K562 (cell line): ENCODE measurements around the gene SMCO4. TPM values are rescaled to one million over a fixed set of nuclear protein-coding genes. Genes with fewer than 3 reads are reported as not detected.
A peak's percentile ranks its signal among the peaks of the same experiment; 100 is the strongest.

ENCODE experiments used
- ATAC-seq: fragments of 200-7000 bp; cut with Tn5 transposase; 3 replicates; pipeline ENCODE4 v1.9.1; 2020; ENCODE audit warnings: moderate library complexity
- BruUV-seq: library from RNA; stranded (reverse); fragments of 400-500 nt; replicated peaks from 2 replicates; lab custom pipeline; 2021; lab: Mats Ljungman, UMichigan
- CTCF ChIA-PET: fragments of 300-600 bp; formaldehyde crosslinking; extraction: SDS; loops from one replicate; lab custom pipeline; 2021; ENCODE audit warnings: low intra/inter-chr PET ratio; lab: Yijun Ruan, JAX
- POLR2A ChIA-PET: fragments of 300-600, 350-650 bp; sonication (Branson Sonifier 250); formaldehyde crosslinking; extraction: SDS; loops from one replicate; lab custom pipeline; 2021; ENCODE audit warnings: antibody characterized with exemption, inconsistent platforms; lab: Yijun Ruan, JAX
- DNase-seq, 4 experiments: peaks; one replicate each; pipeline versions ENCODE4 v3.0.0 to v3.0.0-alpha.2; 2011 to 2018; ENCODE audit warnings: low spot score in 3 of 4, mixed read lengths in 3 of 4; ENCODE audit errors: extremely low read depth in 1 of 4
- FAIRE-seq: peaks from 2 replicates; lab custom pipeline; 2011; peaks lifted over from hg19 to GRCh38; lab: Jason Lieb, UNC
- H2AFZ ChIP-seq: 2 replicates; pipeline ENCODE4 v1.6.0; 2011; ENCODE audit warnings: low read depth, low read length, control low read depth, inconsistent platforms
- H3K27ac ChIP-seq: fragments of 200-600 bp; 3 replicates; pipeline ENCODE4 v1.8.0; 2011; ENCODE audit warnings: low read depth, mild to moderate bottlenecking, control low read depth, inconsistent platforms, low read length, moderate library complexity, mixed read lengths; ENCODE audit errors: extremely low read depth
- H3K27me3 ChIP-seq, 2 experiments: fragments of 300-600 bp in 1 of 2; 2 replicates in 1 of 2; 3 replicates in 1 of 2; pipeline versions ENCODE4 v1.6.0 to v1.8.0; 2011; ENCODE audit warnings: inconsistent platforms in 2 of 2, low read length in 2 of 2, mild to moderate bottlenecking in 1 of 2, mixed read lengths in 1 of 2, moderate library complexity in 1 of 2; ENCODE audit not compliant: control insufficient read depth in 2 of 2, insufficient read depth in 2 of 2
- H3K36me3 ChIP-seq: fragments of 300-600 bp; 3 replicates; pipeline ENCODE4 v1.8.0; 2011; ENCODE audit warnings: mild to moderate bottlenecking, low read length, inconsistent platforms; ENCODE audit not compliant: control insufficient read depth, insufficient read depth
- H3K4me1 ChIP-seq, 2 experiments: fragments of 200-600 bp in 1 of 2; replicated peaks in 1 of 2; 2 replicates in 1 of 2; 3 replicates in 1 of 2; pipeline versions ENCODE4 v1.5.1 to v1.8.0; 2011; ENCODE audit warnings: inconsistent platforms in 2 of 2, low read length in 2 of 2, mild to moderate bottlenecking in 1 of 2, mixed read lengths in 1 of 2, moderate library complexity in 1 of 2; ENCODE audit not compliant: control insufficient read depth in 2 of 2, insufficient read depth in 2 of 2
- H3K4me2 ChIP-seq: 2 replicates; pipeline ENCODE4 v1.6.1; 2011; ENCODE audit warnings: low read length, control low read depth, inconsistent platforms, mixed read lengths; ENCODE audit not compliant: insufficient read depth
- H3K4me3 ChIP-seq: fragments of 200-600 bp; sonication (generic), shearing (Covaris generic); 2 replicates; pipeline ENCODE4 v1.5.1; 2016; ENCODE audit warnings: control low read depth, inconsistent platforms
- H3K79me2 ChIP-seq: fragments of 200-600 bp; 3 replicates; pipeline ENCODE4 v1.8.0; 2011; ENCODE audit warnings: low read length, inconsistent platforms; ENCODE audit not compliant: control insufficient read depth, insufficient read depth
- H3K9ac ChIP-seq, 2 experiments: 2 replicates each; pipeline versions ENCODE4 v1.6.0 to v1.6.1; 2011; ENCODE audit warnings: low read depth in 2 of 2, low read length in 2 of 2, control low read depth in 1 of 2, inconsistent platforms in 1 of 2, mild to moderate bottlenecking in 1 of 2, mixed read lengths in 1 of 2; ENCODE audit not compliant: insufficient read depth in 1 of 2
- H3K9me1 ChIP-seq: one replicate; pipeline ENCODE4 v1.6.0; 2011; ENCODE audit warnings: inconsistent platforms, mild to moderate bottlenecking, low read length, moderate library complexity; ENCODE audit not compliant: control insufficient read depth, insufficient read depth
- H3K9me3 ChIP-seq: replicated peaks from 2 replicates; pipeline ENCODE4 v1.5.1; 2011; ENCODE audit warnings: low read depth, low read length, inconsistent platforms; ENCODE audit not compliant: control insufficient read depth, insufficient read depth
- H4K20me1 ChIP-seq: replicated peaks from 2 replicates; pipeline ENCODE4 v1.6.1; 2011; ENCODE audit warnings: low read length, inconsistent platforms, mixed read lengths; ENCODE audit not compliant: control insufficient read depth, insufficient read depth
- ATF3 ChIP-seq, 2 experiments: fragments of 450-650 bp in 1 of 2; sonication (generic) in 1 of 2; formaldehyde crosslinking in 1 of 2; IDR thresholded peaks in 1 of 2; conservative IDR thresholded peaks in 1 of 2; 2 replicates each; pipeline versions ENCODE4 v1.6.1 to v1.8.1; 2016 to 2023; ENCODE audit warnings: mild to moderate bottlenecking in 2 of 2, moderate library complexity in 2 of 2, inconsistent platforms in 1 of 2, missing genetic modification reagents in 1 of 2
- ATF7 ChIP-seq: fragments of 450-650 bp; IDR thresholded peaks from 2 replicates; pipeline ENCODE4 v1.7.1; 2014; ENCODE audit warnings: mild to moderate bottlenecking, moderate library complexity
- BCOR ChIP-seq: fragments of 450-650 bp; IDR thresholded peaks from 2 replicates; pipeline ENCODE4 v1.6.1; 2016
- MITF ChIP-seq: IDR thresholded peaks from 2 replicates; pipeline ENCODE4 v1.6.1; 2014; ENCODE audit warnings: antibody characterized with exemption
- NCOA6 ChIP-seq: fragments of 450-650 bp; IDR thresholded peaks from 2 replicates; pipeline ENCODE4 v1.6.1; 2017; ENCODE audit warnings: mild to moderate bottlenecking
- RBM25 ChIP-seq: fragments of 200-400 bp; formaldehyde crosslinking; IDR thresholded peaks from 2 replicates; pipeline ENCODE4 v1.6.1; 2018; ENCODE audit warnings: low read length, low read depth, moderate library complexity; ENCODE audit not compliant: severe bottlenecking
- SAP30 ChIP-seq: fragments of 200-600 bp; sonication (generic); IDR thresholded peaks from 2 replicates; pipeline ENCODE4 v1.6.1; 2012; ENCODE audit warnings: borderline replicate concordance, low read depth, mild to moderate bottlenecking, moderate library complexity, low read length, control low read depth, inconsistent platforms; ENCODE audit not compliant: insufficient read depth, poor library complexity, severe bottlenecking
- SNIP1 ChIP-seq: fragments of 450-650 bp; IDR thresholded peaks from 2 replicates; pipeline ENCODE4 v1.7.1; 2017; ENCODE audit warnings: low read depth, mild to moderate bottlenecking
- TFAM ChIP-seq: fragments of 250-450 bp; sonication (Bioruptor Pico); conservative IDR thresholded peaks from 2 replicates; pipeline ENCODE4 v1.5.0; 2021; ENCODE audit warnings: mild to moderate bottlenecking, moderate library complexity
- ZFP36 ChIP-seq: fragments of 150-350 bp; IDR thresholded peaks from 2 replicates; pipeline ENCODE4 v1.6.1; 2018; ENCODE audit warnings: low read length, low read depth; ENCODE audit not compliant: partially characterized antibody
- ZKSCAN3 ChIP-seq: fragments of 250-450 bp; sonication (Bioruptor Pico); IDR thresholded peaks from 2 replicates; pipeline ENCODE4 v1.4.0; 2020
- ZNF280B ChIP-seq: fragments of 250-450 bp; sonication (Bioruptor Pico); IDR thresholded peaks from 2 replicates; pipeline ENCODE4 v1.5.1; 2021; ENCODE audit warnings: mild to moderate bottlenecking
- ZNF79 ChIP-seq: fragments of 250-450 bp; sonication (Bioruptor Pico); IDR thresholded peaks from 2 replicates; pipeline ENCODE4 v1.4.0; 2020; ENCODE audit warnings: low read depth, mild to moderate bottlenecking, moderate library complexity
- in situ Hi-C: fragments of 300-500 bp; cut with MboI; formaldehyde crosslinking; loops from 4 replicates; pipeline ENCODE4 v1.15.0; 2018; ENCODE audit warnings: inconsistent platforms, mixed read lengths
- intact Hi-C: fragments of 100-400 bp; cut with micrococcal nuclease; formaldehyde crosslinking; loops from 2 replicates; pipeline ENCODE4 v1.14.2; 2022
- polyA plus RNA-seq, 8 experiments: library from polyadenylated mRNA; depleted of rRNA in 4 of 8; stranded (reverse) in 5 of 8; unstranded in 3 of 8; fragments of >200 nt; fragmentation: Nextera tagmentation in 2 of 8; fragmentation: Illumina TruSeq in 1 of 8; extraction: Ambion mirVana in 2 of 8; extraction: Trizol in 1 of 8; gene quantifications; 2 replicates each; pipeline versions ENCODE4 v1.2.1 to v1.2.3, GENCODE V29; 2011 to 2014; ENCODE audit warnings: inconsistent platforms in 1 of 8, missing spikeins in 1 of 8
- total RNA-seq, 7 experiments: library from RNA; depleted of rRNA in 6 of 7; stranded (reverse); fragments of >200 nt in 6 of 7; fragmentation: Illumina TruSeq in 2 of 7; extraction: Trizol in 2 of 7; gene quantifications; 2 replicates each; pipeline versions ENCODE4 v1.2.1 to v1.2.3, GENCODE V29; 2011 to 2021; ENCODE audit warnings: low replicate concordance in 1 of 7

Gene SMCO4
- total and polyA plus RNA-seq, 9 of the 15 experiments (the other 6 are each of a cell fraction or from before 2014, with no cell fraction given) = 1.8 to 27.8 (median 15.3) TPM

GRCh38 chr11:93570759-93571413, 27.7 kb upstream of the SMCO4 start (continued):
- TF ChIP-seq ATF3 (IDR thresholded peaks at IDR 0.05) (peak; percentile 38; the same call in 1 of the 2 replicates), ATF3 (CRISPR knock-in tag; conservative IDR thresholded peaks at IDR 0.05) (no peak), ATF7 (0 out of 2 replicates have a peak, but pooled peaks have one; percentile 21), SNIP1 (no peak)

- ChIA-PET POLR2A (interaction anchor here (0.9 kb wide), 1 partner anchor 18 kb away, joined by 4 read pairs; no protein-coding TSS in a partner anchor), CTCF (no interaction called here)
- no TSS peak for BruUV-seq
- Histone ChIP-seq H3K27ac (no peak overlapping the region), H3K4me1 (no peaks in the 10 kb centered on the region), H2AFZ (no peak overlapping the region), H4K20me1 (no peaks in the 10 kb centered on the region; the same call in 1 of the 2 replicates), H3K9me1 (no peaks in the 10 kb centered on the region), H3K9me3 (no peaks in the 10 kb centered on the region), H3K4me2 (no peak overlapping the region), H3K79me2 (no peaks in the 10 kb centered on the region), H3K9ac (no peak overlapping the region), H3K27me3 (peaks cover 4 to 5% of the 10 kb centered on the region in 2 experiments; a peak in 2 of 5 replicates), H3K36me3 (no peaks in the 10 kb centered on the region), H3K4me3 (no peak overlapping the region)
- ATAC-seq = no peak
- DNase-seq = no peak
- intact Hi-C loops = no loop called here
- no peak for FAIRE-seq
- in situ Hi-C loops = no loop called here
- TF ChIP-seq ZKSCAN3 (no peak), RBM25 (peak; percentile 96), ZNF79 (CRISPR knock-in tag) (0 out of 2 replicates have a peak, but pooled peaks have one; percentile 19), ZFP36 (peak; percentile 83), SAP30 (no peak), MITF (no peak), NCOA6 (no peak), ZNF280B (CRISPR knock-in tag) (no peak), BCOR (peak; percentile 47; the same call in 1 of the 2 replicates), TFAM (CRISPR knock-in tag) (no peak)
These were observed 26.3 kb upstream of the SMCO4 start for GRCh38 chr11:93569496-93569895.
